Left lung (tissue), 10 donors: ENCODE measurements around the gene ITFG1. TPM values are rescaled to one million over a fixed set of nuclear protein-coding genes. Genes with fewer than 3 reads are reported as not detected.

Experiments used
- ATAC-seq: fragments of 200-7000 bp; cut with Tn5 transposase; one replicate; pipeline ENCODE4 v1.9.1; 2020; ENCODE audit warnings: moderate library complexity
- DNase-seq, 4 donors: peaks; one replicate each; pipeline ENCODE4 v3.0.0-alpha.2; 2013 to 2020
- H3K27ac ChIP-seq, 2 donors: fragments of 200-600 bp; sonication (generic) in 1 of 2; one replicate each; pipeline versions ENCODE4 v1.5.0 to v1.8.0; 2020 to 2021
- H3K27me3 ChIP-seq, 2 donors: fragments of 200-600 bp; sonication (generic) in 1 of 2; one replicate each; pipeline versions ENCODE4 v1.5.0 to v1.8.0; 2020 to 2021
- H3K36me3 ChIP-seq, 2 donors: fragments of 200-600 bp; sonication (generic) in 1 of 2; one replicate each; pipeline versions ENCODE4 v1.5.0 to v1.8.0; 2020 to 2021
- H3K4me1 ChIP-seq, 2 donors: fragments of 200-600 bp; one replicate each; pipeline ENCODE4 v1.8.0; 2021
- H3K4me3 ChIP-seq, 2 donors: fragments of 200-600 bp; sonication (generic) in 1 of 2; one replicate each; pipeline versions ENCODE4 v1.5.0 to v1.8.0; 2020 to 2021; ENCODE audit warnings: mild to moderate bottlenecking in 1 of 2
- H3K9me3 ChIP-seq, 2 donors: fragments of 200-600 bp; sonication (generic) in 1 of 2; one replicate each; pipeline versions ENCODE4 v1.5.0 to v1.8.0; 2020 to 2021
- intact Hi-C, 2 donors: fragments of 100-400 bp; cut with DNase I; formaldehyde crosslinking; loops; one replicate each; pipeline versions ENCODE4 v1.11.2 to v1.14.2; 2022
- polyA plus RNA-seq, 6 donors: library from polyadenylated mRNA; unstranded; fragments of 120-200 nt; gene quantifications; one replicate each; pipeline ENCODE4 v1.2.1, GENCODE V29; 2013; ENCODE audit not compliant: insufficient read length in 6 of 6
- total RNA-seq, 2 donors: library from RNA; stranded (reverse); fragmentation: NEBNext Ultra II Directional; extraction: Animal tissue kit (Norgen Biotek cat#: 25700); gene quantifications; one replicate each; pipeline ENCODE4 v1.2.1, GENCODE V29; 2021
- TF ChIP-seq, protein P1 (sequence below), 2 donors: fragments of 200-600 bp; sonication (generic) in 1 of 2; IDR thresholded peaks; one replicate each; pipeline versions ENCODE4 v1.5.0 to v1.8.0; 2021; ENCODE audit warnings: antibody characterized with exemption in 2 of 2
- donor health status: DM: no; HTN: yes; CAD: no.
- donor health status: DM: no; HTN: no; CAD: no.

The ITFG1 gene
- total and polyA plus RNA-seq, 8 donors, result 62.5 to 80.0 (median 69.2) TPM

DNA sequence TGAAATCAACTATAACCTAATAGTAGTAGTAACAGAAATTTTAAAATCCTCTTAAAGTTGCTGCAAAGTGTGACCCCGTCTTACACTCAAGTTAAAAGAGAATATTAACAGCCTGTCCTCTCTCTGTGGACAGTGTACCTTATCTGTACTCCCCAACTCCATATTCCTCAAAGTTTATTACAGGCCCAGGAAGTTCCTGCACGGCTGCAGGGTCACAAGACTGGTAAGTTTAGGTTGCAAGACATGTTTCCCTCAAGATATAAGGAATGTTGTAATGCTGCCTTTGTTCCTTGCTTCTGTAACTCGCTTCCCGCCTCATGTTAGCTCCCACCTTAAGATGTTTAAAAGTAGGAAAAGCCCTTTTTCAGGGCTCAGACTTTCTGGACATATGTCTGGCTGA is 72.2 kb downstream of the ITFG1 start:
- Histone ChIP-seq H3K4me1 (peaks cover 0 to 8% of the 10 kb centered on the region in 2 donors), H3K36me3 (no peaks in the 10 kb centered on the region), H3K27me3 (no peaks in the 10 kb centered on the region), H3K9me3 (no peaks in the 10 kb centered on the region), H3K4me3 (no peak overlapping the region), H3K27ac (no peak overlapping the region)
- TF ChIP-seq, protein P1, sequence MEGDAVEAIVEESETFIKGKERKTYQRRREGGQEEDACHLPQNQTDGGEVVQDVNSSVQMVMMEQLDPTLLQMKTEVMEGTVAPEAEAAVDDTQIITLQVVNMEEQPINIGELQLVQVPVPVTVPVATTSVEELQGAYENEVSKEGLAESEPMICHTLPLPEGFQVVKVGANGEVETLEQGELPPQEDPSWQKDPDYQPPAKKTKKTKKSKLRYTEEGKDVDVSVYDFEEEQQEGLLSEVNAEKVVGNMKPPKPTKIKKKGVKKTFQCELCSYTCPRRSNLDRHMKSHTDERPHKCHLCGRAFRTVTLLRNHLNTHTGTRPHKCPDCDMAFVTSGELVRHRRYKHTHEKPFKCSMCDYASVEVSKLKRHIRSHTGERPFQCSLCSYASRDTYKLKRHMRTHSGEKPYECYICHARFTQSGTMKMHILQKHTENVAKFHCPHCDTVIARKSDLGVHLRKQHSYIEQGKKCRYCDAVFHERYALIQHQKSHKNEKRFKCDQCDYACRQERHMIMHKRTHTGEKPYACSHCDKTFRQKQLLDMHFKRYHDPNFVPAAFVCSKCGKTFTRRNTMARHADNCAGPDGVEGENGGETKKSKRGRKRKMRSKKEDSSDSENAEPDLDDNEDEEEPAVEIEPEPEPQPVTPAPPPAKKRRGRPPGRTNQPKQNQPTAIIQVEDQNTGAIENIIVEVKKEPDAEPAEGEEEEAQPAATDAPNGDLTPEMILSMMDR (IDR thresholded peaks at IDR 0.05), result no peak
- DNase-seq (no peak), ATAC-seq (no peak)
- intact Hi-C loops, result no loop called here

DNA sequence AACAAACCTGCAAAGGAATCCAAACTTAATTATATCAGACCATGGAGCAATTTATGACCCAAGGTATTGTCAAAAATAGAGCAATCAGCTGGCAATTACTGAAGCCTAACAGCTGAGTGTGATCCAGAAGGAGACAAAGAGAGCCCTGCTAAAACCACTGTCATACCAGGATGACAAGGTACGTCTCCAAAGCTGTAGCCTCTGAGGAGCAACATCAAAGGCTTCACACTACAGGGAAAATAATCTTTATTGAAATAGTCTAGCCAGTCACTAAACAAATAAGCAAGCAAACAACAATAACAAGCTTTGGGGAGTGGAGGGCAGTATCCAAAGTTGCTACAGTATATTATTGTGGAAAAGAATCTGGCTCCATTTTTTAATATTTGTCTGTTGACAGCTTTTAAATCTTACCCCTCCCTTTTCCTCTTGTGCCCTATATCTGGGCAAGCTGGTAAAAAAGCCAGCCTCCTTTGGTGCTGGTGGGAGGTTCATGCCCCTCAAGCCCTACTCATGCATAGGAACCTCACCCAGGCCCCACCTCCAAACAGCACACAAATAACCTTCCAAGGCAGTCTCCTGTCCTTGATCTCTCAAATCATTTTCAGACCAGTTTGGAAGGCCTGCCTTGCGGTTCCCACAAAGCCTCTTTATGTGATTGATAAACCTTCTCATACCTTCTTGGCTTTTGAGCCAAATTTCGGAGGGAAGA is 73.7 kb downstream of the ITFG1 start:
- TF ChIP-seq, protein P1 (IDR thresholded peaks at IDR 0.05), result no peak
- Histone ChIP-seq H3K27ac (no peak overlapping the region), H3K4me3 (no peak overlapping the region), H3K36me3 (no peaks in the 10 kb centered on the region), H3K9me3 (no peaks in the 10 kb centered on the region), H3K4me1 (peaks cover 0 to 3% of the 10 kb centered on the region in 2 donors), H3K27me3 (no peaks in the 10 kb centered on the region)
- intact Hi-C loops, result no loop called here
- ATAC-seq, result no peak
- no peak for DNase-seq

DNA sequence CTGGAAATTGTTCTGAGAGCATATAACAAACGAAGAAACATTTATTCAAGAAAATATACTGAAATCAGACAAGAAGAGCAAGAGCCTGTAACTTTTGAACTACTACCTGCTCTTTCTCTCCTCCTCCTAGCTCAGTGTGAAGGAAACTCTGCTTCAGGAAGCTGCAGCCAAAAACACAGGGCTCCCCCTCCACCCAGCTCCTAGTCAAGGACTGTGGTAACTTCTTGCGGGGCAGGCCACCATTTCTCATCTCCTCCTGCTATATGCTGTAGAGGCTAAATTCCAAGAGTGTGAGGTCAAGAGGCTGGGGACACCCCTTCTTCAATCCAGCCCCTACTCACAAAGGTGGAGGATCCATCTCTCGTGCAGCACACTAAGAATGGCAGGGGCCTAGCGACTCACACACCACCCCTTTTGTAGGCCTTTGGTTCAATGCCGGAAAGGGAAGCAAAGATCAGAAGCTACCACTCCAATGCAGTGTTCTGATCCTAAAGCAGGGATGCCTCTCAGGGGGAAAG is 74.6 kb downstream of the ITFG1 start:
- TF ChIP-seq, protein P1 (IDR thresholded peaks at IDR 0.05), result no peak
- no peaks in the 10 kb centered on the region for H3K4me1 ChIP-seq
- H3K27ac ChIP-seq, result no peak overlapping the region
- no peak overlapping the region for H3K4me3 ChIP-seq
- intact Hi-C loops, result no loop called here
- DNase-seq, result no peak
- ATAC-seq, result no peak
- H3K27me3 ChIP-seq, result no peaks in the 10 kb centered on the region
- H3K9me3 ChIP-seq, result no peaks in the 10 kb centered on the region
- H3K36me3 ChIP-seq, result no peaks in the 10 kb centered on the region

DNA sequence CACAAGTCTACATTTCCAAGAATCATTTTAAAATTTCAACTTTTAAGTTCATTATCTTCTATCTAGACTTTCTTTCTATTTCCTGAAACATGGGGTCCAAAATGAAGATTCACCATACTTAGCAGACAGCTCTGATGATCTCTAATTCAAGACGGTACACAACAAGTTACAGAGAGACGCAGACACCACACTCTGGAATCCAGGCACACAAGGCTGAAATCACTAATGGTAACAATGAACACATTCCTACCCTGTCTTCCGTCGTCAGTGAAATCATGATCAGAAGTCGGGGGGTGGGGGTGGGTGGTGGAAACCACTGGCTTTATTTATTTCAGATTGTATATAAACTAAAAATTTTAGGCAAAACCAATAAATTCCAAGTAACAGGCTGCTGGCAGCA is 78.5 kb downstream of the ITFG1 start:
- H3K9me3 ChIP-seq, result no peaks in the 10 kb centered on the region
- no peaks in the 10 kb centered on the region for H3K4me1 ChIP-seq
- H3K27ac ChIP-seq, result no peak overlapping the region
- no peak for DNase-seq
- TF ChIP-seq, protein P1 (IDR thresholded peaks at IDR 0.05), result no peak
- no peaks in the 10 kb centered on the region for H3K36me3 ChIP-seq
- H3K4me3 ChIP-seq, result no peak overlapping the region
- H3K27me3 ChIP-seq, result no peaks in the 10 kb centered on the region
- no peak for ATAC-seq
- intact Hi-C loops, result no loop called here

DNA sequence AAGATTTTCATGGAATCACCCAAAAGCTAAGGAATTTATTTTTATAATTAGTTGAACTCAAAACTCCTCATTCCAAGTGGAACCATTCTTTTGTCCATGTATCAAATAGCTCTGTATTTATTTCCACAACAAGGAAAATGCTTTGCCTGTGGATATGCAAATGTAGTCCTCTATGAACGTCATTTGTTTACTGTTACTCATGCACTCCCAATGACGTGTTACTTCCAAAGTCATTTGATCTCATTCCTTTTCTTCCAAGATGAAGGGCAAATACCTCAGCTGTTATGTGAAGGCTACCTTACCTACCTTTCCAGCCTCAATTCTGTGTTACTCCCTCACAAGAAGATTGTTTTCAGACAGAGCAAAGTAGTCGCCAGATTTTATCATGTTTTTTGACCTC is 83.7 kb downstream of the ITFG1 start:
- no peaks in the 10 kb centered on the region for H3K27me3 ChIP-seq
- H3K4me3 ChIP-seq, result no peak overlapping the region
- peaks cover 0 to 10% of the 10 kb centered on the region in 2 donors for H3K36me3 ChIP-seq
- no peaks in the 10 kb centered on the region for H3K4me1 ChIP-seq
- DNase-seq (no peak), ATAC-seq (no peak)
- intact Hi-C loops, result no loop called here
- H3K27ac ChIP-seq, result no peak overlapping the region
- TF ChIP-seq, protein P1 (IDR thresholded peaks at IDR 0.05), result no peak
- no peaks in the 10 kb centered on the region for H3K9me3 ChIP-seq
